H9 (cell line): ENCODE data around the gene NLN. TPM values are rescaled to one million over a fixed set of nuclear protein-coding genes. Genes with fewer than 3 reads are reported as not detected.

Experiments used
- DNase-seq: peaks from one replicate; pipeline ENCODE4 v3.0.0-alpha.2; 2017
- H2AFZ ChIP-seq: one replicate; pipeline ENCODE4 v1.6.1; 2013; ENCODE audit warnings: mild to moderate bottlenecking, low read length, control low read depth, moderate library complexity
- H2AK5ac ChIP-seq: 2 replicates; pipeline ENCODE4 v1.6.1; 2013; ENCODE audit warnings: low read length, control low read depth, mixed read lengths; ENCODE audit not compliant: insufficient read length
- H2BK120ac ChIP-seq: one replicate; pipeline ENCODE4 v1.6.1; 2013; ENCODE audit warnings: low read depth, mild to moderate bottlenecking, low read length, control low read depth, inconsistent platforms; ENCODE audit not compliant: poor library complexity, severe bottlenecking
- H2BK12ac ChIP-seq: 2 replicates; pipeline ENCODE4 v1.6.1; 2013; ENCODE audit warnings: low read length, control low read depth, mixed read lengths, low read depth; ENCODE audit not compliant: insufficient read length
- H2BK15ac ChIP-seq: 2 replicates; pipeline ENCODE4 v1.6.1; 2013; ENCODE audit warnings: low read depth, low read length, control low read depth
- H2BK20ac ChIP-seq: one replicate; pipeline ENCODE4 v1.6.1; 2013; ENCODE audit warnings: low read depth, mild to moderate bottlenecking, low read length, control low read depth, inconsistent platforms; ENCODE audit not compliant: poor library complexity, severe bottlenecking
- H2BK5ac ChIP-seq: 2 replicates; pipeline ENCODE4 v1.6.1; 2013; ENCODE audit warnings: low read length, control low read depth, mixed read lengths; ENCODE audit not compliant: insufficient read length
- H3K14ac ChIP-seq: 2 replicates; pipeline ENCODE4 v1.6.1; 2013; ENCODE audit warnings: low read length, control low read depth; ENCODE audit not compliant: insufficient read depth
- H3K18ac ChIP-seq: 2 replicates; pipeline ENCODE4 v1.6.1; 2013; ENCODE audit warnings: low read depth, mild to moderate bottlenecking, mixed read lengths, low read length, control low read depth; ENCODE audit not compliant: insufficient read length
- H3K23ac ChIP-seq: 2 replicates; pipeline ENCODE4 v1.6.1; 2013; ENCODE audit warnings: low read length, control low read depth, mixed read lengths, low read depth; ENCODE audit not compliant: insufficient read length
- H3K23me2 ChIP-seq: 2 replicates; pipeline ENCODE4 v1.6.1; 2013; ENCODE audit warnings: low read depth, mild to moderate bottlenecking, mixed read lengths, low read length, control low read depth; ENCODE audit not compliant: insufficient read length, poor library complexity, severe bottlenecking
- H3K27ac ChIP-seq: 2 replicates; pipeline ENCODE4 v1.5.1; 2013; ENCODE audit warnings: low read length, control low read depth, mixed read lengths, low read depth; ENCODE audit not compliant: insufficient read length
- H3K27me3 ChIP-seq: 2 replicates; pipeline ENCODE4 v1.6.1; 2013; ENCODE audit warnings: low read length, control low read depth, inconsistent platforms; ENCODE audit not compliant: insufficient read depth
- H3K4ac ChIP-seq: 2 replicates; pipeline ENCODE4 v1.6.1; 2013; ENCODE audit warnings: low read depth, mild to moderate bottlenecking, control low read depth, inconsistent platforms, low read length, moderate library complexity
- H3K4me1 ChIP-seq: 2 replicates; pipeline ENCODE4 v1.6.1; 2013; ENCODE audit warnings: low read length, control low read depth, inconsistent platforms; ENCODE audit not compliant: insufficient read depth
- H3K4me2 ChIP-seq: 2 replicates; pipeline ENCODE4 v1.6.1; 2013; ENCODE audit warnings: low read length, control low read depth, mixed read lengths; ENCODE audit not compliant: insufficient read length, insufficient read depth
- H3K56ac ChIP-seq: 2 replicates; pipeline ENCODE4 v1.6.1; 2013; ENCODE audit warnings: low read depth, mild to moderate bottlenecking, mixed read lengths, low read length, control low read depth; ENCODE audit not compliant: insufficient read length
- H3K79me1 ChIP-seq: 2 replicates; pipeline ENCODE4 v1.6.1; 2013; ENCODE audit warnings: low read depth, mild to moderate bottlenecking, moderate library complexity, low read length, control low read depth, inconsistent platforms; ENCODE audit not compliant: insufficient read depth, poor library complexity, severe bottlenecking
- H3K79me2 ChIP-seq: 2 replicates; pipeline ENCODE4 v1.6.1; 2013; ENCODE audit warnings: low read length, control low read depth, inconsistent platforms; ENCODE audit not compliant: insufficient read depth
- H3K9ac ChIP-seq: 2 replicates; pipeline ENCODE4 v1.6.1; 2013; ENCODE audit warnings: low read length, control low read depth, mixed read lengths; ENCODE audit not compliant: insufficient read length; ENCODE audit errors: extremely low read depth
- H3K9me3 ChIP-seq: one replicate; pipeline ENCODE4 v1.6.1; 2013; ENCODE audit warnings: low read depth, low read length, inconsistent platforms; ENCODE audit not compliant: control insufficient read depth
- H3T11ph ChIP-seq: one replicate; pipeline ENCODE4 v1.6.1; 2013; ENCODE audit warnings: mild to moderate bottlenecking, low read length, control low read depth, inconsistent platforms
- H4K20me1 ChIP-seq: one replicate; pipeline ENCODE4 v1.6.1; 2013; ENCODE audit not compliant: control insufficient read depth, insufficient read length, insufficient read depth
- H4K5ac ChIP-seq: 2 replicates; pipeline ENCODE4 v1.6.1; 2013; ENCODE audit warnings: low read depth, mild to moderate bottlenecking, mixed read lengths, low read length, control low read depth; ENCODE audit not compliant: insufficient read length
- H4K8ac ChIP-seq: replicated peaks from 2 replicates; pipeline ENCODE4 v1.6.1; 2013; ENCODE audit warnings: low read length, control low read depth, mixed read lengths, low read depth; ENCODE audit not compliant: insufficient read length
- H4K91ac ChIP-seq: 2 replicates; pipeline ENCODE4 v1.6.1; 2013; ENCODE audit warnings: low read depth, mild to moderate bottlenecking, moderate library complexity, mixed read lengths, low read length, control low read depth; ENCODE audit not compliant: insufficient read length
- H3K27ac Mint-ChIP-seq, 3 experiments: 2 replicates in 2 of 3; 3 replicates in 1 of 3; pipeline ENCODE4 v1.8.0; 2020 to 2021; ENCODE audit warnings: mixed read lengths in 3 of 3, mild to moderate bottlenecking in 1 of 3, moderate library complexity in 1 of 3
- H3K27me3 Mint-ChIP-seq: 2 replicates; pipeline ENCODE4 v1.8.0; 2021; ENCODE audit warnings: low read depth, mild to moderate bottlenecking, moderate library complexity, mixed read lengths
- H3K36me3 Mint-ChIP-seq, 3 experiments: 2 replicates in 2 of 3; 3 replicates in 1 of 3; pipeline ENCODE4 v1.8.0; 2020 to 2021; ENCODE audit warnings: low read depth in 3 of 3, mixed read lengths in 3 of 3; ENCODE audit not compliant: insufficient read depth in 1 of 3
- H3K4me1 Mint-ChIP-seq, 2 experiments: 2 replicates each; pipeline ENCODE4 v1.8.0; 2020; ENCODE audit warnings: mixed read lengths in 2 of 2
- H3K4me3 Mint-ChIP-seq, 2 experiments: 2 replicates in 1 of 2; 3 replicates in 1 of 2; pipeline ENCODE4 v1.8.0; 2020 to 2021; ENCODE audit warnings: mild to moderate bottlenecking in 2 of 2, mixed read lengths in 2 of 2, moderate library complexity in 1 of 2
- H3K9me3 Mint-ChIP-seq, 2 experiments: 2 replicates in 1 of 2; 3 replicates in 1 of 2; pipeline ENCODE4 v1.8.0; 2020; ENCODE audit warnings: mild to moderate bottlenecking in 2 of 2, mixed read lengths in 2 of 2, moderate library complexity in 1 of 2
- CTCF ChIP-seq: fragments of 200-600 bp; sonication (generic); conservative IDR thresholded peaks from 3 replicates; pipeline ENCODE4 v1.8.0; 2021; ENCODE audit warnings: antibody characterized with exemption, mild to moderate bottlenecking
- WGBS: extraction: QIAGEN DNeasy Blood & Tissue Kit; methylation state at CpG from one replicate; pipeline ENCODE4 v1.1.7; 2013; ENCODE audit warnings: missing lambda C conversion rate, low lambda C conversion rate, mixed read lengths; ENCODE audit not compliant: insufficient read length; ENCODE audit errors: extremely low coverage; 5-methylcytosine and 5-hydroxymethylcytosine counted together
- total RNA-seq: library from RNA; stranded (reverse); gene quantifications from 2 replicates; pipeline ENCODE4 v1.2.1, GENCODE V29; 2021

NLN gene
- total RNA-seq, 1 experiment from 2014 or later = 137 TPM

GRCh38 chr5:65876970-65877369, 155.0 kb downstream of the NLN start:
- Mint-ChIP-seq H3K27me3 (no peaks in the 10 kb centered on the region), H3K9me3 (peaks cover 0 to 8% of the 10 kb centered on the region in 2 experiments; a peak in 2 of 5 replicates), H3K27ac (no peak overlapping the region), H3K36me3 (no peaks in the 10 kb centered on the region; a peak in 1 of 7 replicates), H3K4me1 (no peaks in the 10 kb centered on the region), H3K4me3 (no peak overlapping the region)
- H3K79me2 ChIP-seq = no peaks in the 10 kb centered on the region
- H3K79me1 ChIP-seq = no peaks in the 10 kb centered on the region
- no peak overlapping the region for H2BK5ac ChIP-seq
- no peak overlapping the region for H4K91ac ChIP-seq
- no peaks in the 10 kb centered on the region for H3K4me1 ChIP-seq
- WGBS = no CpG with 5 or more reads among the region's 4 CpGs
- H3K23me2 ChIP-seq = no peaks in the 10 kb centered on the region
- H2BK15ac ChIP-seq = no peak overlapping the region
- no peak overlapping the region for H3K56ac ChIP-seq
- H4K5ac ChIP-seq = no peak overlapping the region
- no peak overlapping the region for H3K9ac ChIP-seq
- no peak overlapping the region for H3K27ac ChIP-seq
- no peak overlapping the region for H2BK20ac ChIP-seq
- H3K4me2 ChIP-seq = no peak overlapping the region
- no peak for TF ChIP-seq CTCF
- no peak overlapping the region for H3K14ac ChIP-seq
- no peaks in the 10 kb centered on the region for H3K9me3 ChIP-seq
- no peak overlapping the region for H3K23ac ChIP-seq
- no peak overlapping the region for H2BK120ac ChIP-seq
- H3K4ac ChIP-seq = no peak overlapping the region
- DNase-seq = no peak
- H2AK5ac ChIP-seq = no peak overlapping the region
- H3T11ph ChIP-seq = no peak overlapping the region
- no peak overlapping the region for H2BK12ac ChIP-seq
- no peak overlapping the region for H4K8ac ChIP-seq
- H4K20me1 ChIP-seq = no peaks in the 10 kb centered on the region
- H3K27me3 ChIP-seq = no peaks in the 10 kb centered on the region
- no peak overlapping the region for H3K18ac ChIP-seq
- no peak overlapping the region for H2AFZ ChIP-seq

Other genes starting within 250 kb of the NLN start
- 0.29 and 0.33 TPM in 2 replicates for gene ADAMTS6, start 240.3 kb upstream of the NLN start, total RNA-seq
- gene CENPK, start 159.0 kb upstream of the NLN start, total RNA-seq = 41.6 and 46.0 TPM in 2 replicates
- 42.0 and 43.2 TPM in 2 replicates for gene PPWD1, start 158.9 kb upstream of the NLN start, total RNA-seq
- 12.9 and 15.3 TPM in 2 replicates for gene TRIM23, start 97.9 kb upstream of the NLN start, total RNA-seq
- 2.9 and 3.8 TPM in 2 replicates for gene SHLD3, start 97.2 kb upstream of the NLN start, total RNA-seq
- 15.5 and 16.7 TPM in 2 replicates for gene TRAPPC13, start 97.2 kb upstream of the NLN start, total RNA-seq
- gene SGTB, start 96 bp upstream of the NLN start, total RNA-seq = 18.7 and 19.6 TPM in 2 replicates
- gene ERBIN, start 204.4 kb downstream of the NLN start, total RNA-seq = 38.9 and 42.9 TPM in 2 replicates